ENCODE results near the gene PAK5. TPM values are rescaled to one million over a fixed set of nuclear protein-coding genes. Genes with fewer than 3 reads are reported as not detected.

Gene PAK5
- total and polyA plus RNA-seq, 11 donors, result not detected

DNA sequence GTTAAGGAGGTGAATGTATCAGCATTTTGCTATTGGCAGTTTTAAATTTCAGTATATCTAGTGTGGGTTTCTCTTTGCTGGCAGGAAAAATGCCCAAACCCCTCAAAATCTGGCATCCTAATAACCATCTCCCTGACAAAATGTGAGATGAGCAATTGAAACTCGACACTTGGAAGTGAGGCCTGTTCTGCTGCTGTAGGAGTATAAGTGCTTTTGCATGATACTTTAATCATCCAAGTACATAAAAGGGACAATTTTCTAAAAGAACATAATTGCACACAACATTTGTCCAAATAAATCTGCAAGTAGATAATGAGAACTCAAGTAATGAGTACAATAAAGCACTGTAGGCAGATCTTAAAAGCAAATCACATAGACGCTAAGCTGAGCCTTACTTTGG, 288.0 kb downstream of the PAK5 start:
- DNase-seq (no peak), ATAC-seq (no peak)
- Histone ChIP-seq H3K9me3 (peaks cover 0 to 8% (median 0%) of the 10 kb centered on the region in 12 donors), H3K27ac (no peak overlapping the region), H3K4me1 (no peaks in the 10 kb centered on the region), H3K36me3 (no peaks in the 10 kb centered on the region), H3K27me3 (no peaks in the 10 kb centered on the region), H3K4me3 (no peak overlapping the region)
- TF ChIP-seq, protein P1, sequence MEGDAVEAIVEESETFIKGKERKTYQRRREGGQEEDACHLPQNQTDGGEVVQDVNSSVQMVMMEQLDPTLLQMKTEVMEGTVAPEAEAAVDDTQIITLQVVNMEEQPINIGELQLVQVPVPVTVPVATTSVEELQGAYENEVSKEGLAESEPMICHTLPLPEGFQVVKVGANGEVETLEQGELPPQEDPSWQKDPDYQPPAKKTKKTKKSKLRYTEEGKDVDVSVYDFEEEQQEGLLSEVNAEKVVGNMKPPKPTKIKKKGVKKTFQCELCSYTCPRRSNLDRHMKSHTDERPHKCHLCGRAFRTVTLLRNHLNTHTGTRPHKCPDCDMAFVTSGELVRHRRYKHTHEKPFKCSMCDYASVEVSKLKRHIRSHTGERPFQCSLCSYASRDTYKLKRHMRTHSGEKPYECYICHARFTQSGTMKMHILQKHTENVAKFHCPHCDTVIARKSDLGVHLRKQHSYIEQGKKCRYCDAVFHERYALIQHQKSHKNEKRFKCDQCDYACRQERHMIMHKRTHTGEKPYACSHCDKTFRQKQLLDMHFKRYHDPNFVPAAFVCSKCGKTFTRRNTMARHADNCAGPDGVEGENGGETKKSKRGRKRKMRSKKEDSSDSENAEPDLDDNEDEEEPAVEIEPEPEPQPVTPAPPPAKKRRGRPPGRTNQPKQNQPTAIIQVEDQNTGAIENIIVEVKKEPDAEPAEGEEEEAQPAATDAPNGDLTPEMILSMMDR (IDR thresholded peaks at IDR 0.05), result no peak
- TF ChIP-seq POLR2A (IDR thresholded peaks at IDR 0.05), result no peak
- WGBS, 4 donors, result 82 to 85% (median 84%) methylated on average over 2 of the region's 2 CpGs
- intact Hi-C loops (cut with DNase I), result no loop called here

DNA sequence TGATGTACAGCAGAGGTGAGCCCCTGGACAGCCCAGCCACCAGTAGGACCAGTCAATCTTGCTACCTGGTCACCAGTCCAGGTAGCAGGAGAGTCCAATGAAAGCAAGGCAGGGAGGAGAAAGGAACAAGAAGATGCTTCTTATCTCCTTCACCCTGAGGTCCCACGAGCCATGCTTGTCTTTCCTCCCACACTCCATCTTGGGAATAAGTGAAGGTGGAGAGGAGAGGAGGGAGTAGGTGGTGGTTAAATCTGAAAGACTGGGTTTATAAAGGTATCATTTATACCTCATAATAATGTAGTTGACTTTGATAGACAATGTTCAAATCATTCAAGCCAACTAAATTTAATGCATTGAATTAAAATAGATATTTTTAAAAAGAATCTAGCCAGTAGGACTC, 288.6 kb downstream of the PAK5 start:
- Histone ChIP-seq H3K36me3 (no peaks in the 10 kb centered on the region), H3K4me3 (no peak overlapping the region), H3K27me3 (no peaks in the 10 kb centered on the region), H3K4me1 (no peaks in the 10 kb centered on the region), H3K27ac (no peak overlapping the region), H3K9me3 (peaks cover 0 to 8% (median 0%) of the 10 kb centered on the region in 12 donors)
- DNase-seq (no peak), ATAC-seq (no peak)
- TF ChIP-seq, protein P1 (IDR thresholded peaks at IDR 0.05), result no peak
- TF ChIP-seq POLR2A (IDR thresholded peaks at IDR 0.05), result no peak
- intact Hi-C loops (cut with DNase I), result no loop called here
- 64 to 82% (median 77%) methylated on average over 1 of the region's 1 CpG for WGBS, 4 donors

DNA sequence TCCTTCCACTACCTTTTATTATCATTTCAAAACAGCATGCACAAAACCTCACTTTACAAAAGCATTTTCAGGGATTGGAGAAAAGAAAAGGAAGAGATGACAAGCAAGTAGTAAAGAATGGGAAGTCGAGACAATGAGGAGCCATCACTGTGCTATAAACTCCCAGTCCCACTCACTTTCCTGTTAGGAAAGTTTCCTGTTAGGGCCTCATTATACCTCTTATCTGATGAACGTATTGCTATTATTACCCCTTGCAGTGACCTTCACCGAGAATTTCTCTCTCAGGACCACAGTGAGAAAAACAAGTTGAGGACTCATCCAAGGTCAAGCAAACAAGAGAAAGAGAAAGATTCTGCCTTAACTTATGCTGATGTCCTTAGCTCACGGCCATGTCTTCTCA, 295.7 kb downstream of the PAK5 start:
- H3K36me3 ChIP-seq, result no peaks in the 10 kb centered on the region
- no peak for TF ChIP-seq POLR2A (IDR thresholded peaks at IDR 0.05)
- TF ChIP-seq, protein P1 (IDR thresholded peaks at IDR 0.05), result no peak
- peaks cover 0 to 8% (median 0%) of the 10 kb centered on the region in 9 donors for H3K27me3 ChIP-seq
- H3K4me3 ChIP-seq, result no peak overlapping the region
- H3K4me1 ChIP-seq, result peaks cover 0 to 2% (median 0%) of the 10 kb centered on the region in 12 donors
- ATAC-seq (no peak), DNase-seq (no peak)
- no peak overlapping the region for H3K27ac ChIP-seq
- 33 to 44% (median 37%) methylated on average over 4 of the region's 4 CpGs for WGBS, 4 donors
- intact Hi-C loops (cut with DNase I), result no loop called here
- no peaks in the 10 kb centered on the region for H3K9me3 ChIP-seq

DNA sequence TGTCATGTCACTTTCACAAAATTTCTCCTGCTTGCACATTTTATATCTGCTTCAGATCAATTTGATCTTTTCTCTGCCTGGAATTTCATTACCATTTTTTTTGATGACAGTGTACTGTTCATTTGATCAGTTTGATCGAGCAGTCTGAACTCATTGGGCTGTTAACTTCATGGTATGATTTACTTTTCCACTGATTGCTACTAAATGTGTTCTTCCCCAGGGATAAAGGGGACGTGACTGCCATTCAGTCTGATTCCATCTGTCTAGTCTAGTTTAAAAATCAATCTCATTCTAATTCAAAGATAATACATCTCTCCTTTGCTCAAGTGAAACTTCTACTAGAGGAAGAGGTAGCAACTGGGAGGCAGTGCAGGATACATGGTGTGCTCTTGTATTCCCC, 303.4 kb downstream of the PAK5 start:
- H3K27ac ChIP-seq, result no peak overlapping the region
- no peaks in the 10 kb centered on the region for H3K36me3 ChIP-seq
- H3K9me3 ChIP-seq, result no peaks in the 10 kb centered on the region
- TF ChIP-seq POLR2A (IDR thresholded peaks at IDR 0.05), result no peak
- TF ChIP-seq, protein P1 (IDR thresholded peaks at IDR 0.05), result no peak
- WGBS, 4 donors, result 76 to 84% (median 79%) methylated on average over 2 of the region's 2 CpGs
- H3K4me3 ChIP-seq, result no peak overlapping the region
- no peak for DNase-seq
- no peak for ATAC-seq
- H3K27me3 ChIP-seq, result peaks cover 0 to 8% (median 0%) of the 10 kb centered on the region in 9 donors
- intact Hi-C loops (cut with DNase I), result no loop called here
- no peaks in the 10 kb centered on the region for H3K4me1 ChIP-seq
